ENCODE measurements around the gene UBE4B.
"Not testable (repeated sequence)": the region's sequence is repeated elsewhere in the genome, so short reads cannot be mapped to it uniquely, and the experiment has no call there.

The UBE4B gene

DNA sequence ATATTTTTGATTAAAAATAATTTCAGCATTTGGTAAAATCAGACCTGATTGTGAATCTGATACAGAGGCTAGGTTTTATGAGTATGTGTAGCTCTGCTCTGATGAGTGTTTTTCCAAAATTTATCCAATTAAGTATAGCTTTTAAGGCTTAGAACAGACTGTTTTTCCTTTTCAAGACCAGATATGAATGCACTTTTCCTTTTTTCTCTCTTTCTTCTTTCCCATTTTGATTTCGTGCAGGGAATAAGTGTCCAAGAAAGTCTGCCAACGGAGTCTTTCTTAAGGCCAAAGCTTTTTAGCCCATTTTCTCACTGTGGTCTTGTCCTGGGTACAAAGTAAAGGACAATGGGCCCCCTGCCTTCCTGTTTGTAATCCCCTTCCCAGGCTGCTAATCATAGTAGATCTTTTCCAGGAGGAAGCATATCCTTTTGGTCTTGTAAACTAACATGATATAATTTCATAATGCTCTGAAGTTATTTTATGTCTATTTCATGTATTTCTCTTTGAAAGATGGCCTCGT is 180.5 kb downstream of the UBE4B start:
- DNase-seq: no peak

DNA sequence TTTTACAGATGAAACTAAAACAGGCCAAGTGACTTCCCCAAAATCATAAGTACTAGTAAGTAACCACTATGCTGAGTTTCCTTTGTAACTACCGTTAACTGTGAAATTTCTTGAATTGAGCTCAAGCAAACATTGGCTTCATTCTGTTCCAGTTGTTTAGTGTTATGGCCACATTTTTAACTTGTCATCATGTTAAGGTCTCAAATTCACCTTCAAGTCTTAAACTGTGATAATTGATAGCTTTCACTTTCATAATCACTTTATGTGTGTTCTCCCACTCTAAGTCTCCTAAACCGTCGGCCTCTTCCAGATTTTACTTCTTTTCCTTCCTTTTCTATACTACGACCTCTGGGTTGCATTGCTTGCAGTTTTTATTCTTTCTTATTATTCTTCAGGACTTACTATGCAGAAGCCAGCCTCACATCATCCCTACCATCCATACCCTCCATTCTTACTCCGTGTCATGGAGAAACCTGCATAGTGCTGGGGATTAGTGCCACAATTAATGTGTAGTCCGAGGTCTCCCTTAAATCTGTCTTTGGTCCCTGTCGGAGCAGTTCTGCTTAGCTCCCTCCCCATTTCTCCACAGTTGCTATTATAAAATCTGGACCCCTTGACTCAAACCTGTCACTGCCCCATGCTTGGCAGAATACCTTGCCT is 183.5 kb downstream of the UBE4B start:
- DNase-seq: no peak

DNA sequence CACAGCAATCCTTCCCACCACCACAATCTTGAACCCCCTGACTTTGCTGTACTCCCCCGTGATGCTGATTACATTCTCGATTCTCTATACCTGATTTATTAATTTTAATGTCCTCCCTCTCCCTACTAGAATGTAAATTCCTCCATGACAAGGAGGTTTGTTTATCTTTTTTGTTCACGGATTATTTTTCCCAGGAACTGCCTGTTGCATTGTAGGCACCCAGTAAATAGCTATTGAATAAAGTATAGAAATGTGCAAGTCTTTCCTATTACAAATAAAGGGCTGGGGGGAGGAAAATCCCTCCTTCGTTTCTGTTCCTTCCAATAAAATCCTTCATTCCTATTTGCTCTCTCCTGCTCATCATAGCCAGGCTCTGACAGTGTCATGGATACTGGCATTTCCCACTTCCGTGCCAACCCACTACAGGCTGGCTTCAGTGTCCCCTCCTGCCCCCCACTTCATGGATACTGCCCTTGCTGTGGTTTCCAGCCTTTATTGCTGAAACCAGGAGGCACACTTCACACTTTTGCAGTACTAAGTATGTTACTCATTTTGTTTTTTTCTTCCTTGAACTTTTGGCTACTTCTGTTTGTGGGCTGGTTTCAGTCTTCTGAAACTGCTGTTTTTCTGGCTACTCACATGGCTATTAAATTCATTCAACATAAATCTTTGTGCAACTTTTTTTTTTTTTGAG is 185.1 kb downstream of the UBE4B start:
- DNase-seq: no peak

DNA sequence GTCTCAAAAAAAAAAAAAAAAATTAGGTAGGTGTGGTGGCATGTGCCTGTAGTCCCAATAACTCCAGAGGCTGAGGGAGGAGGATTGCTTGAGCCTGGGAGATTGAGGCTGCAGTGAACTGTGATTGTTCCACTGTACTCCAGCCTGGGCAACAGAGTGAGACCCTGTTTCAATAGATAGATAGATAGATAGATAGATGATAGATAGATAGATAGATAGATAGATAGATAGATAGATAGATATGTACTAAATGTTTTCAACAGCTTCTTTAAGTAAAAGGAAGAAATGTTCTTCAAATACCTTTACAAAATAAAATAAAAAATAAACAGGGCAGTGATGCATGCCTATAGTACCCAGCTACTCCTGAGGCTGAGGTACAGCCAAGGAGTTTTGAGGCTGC is 187.4 kb downstream of the UBE4B start:
- DNase-seq: no peak

DNA sequence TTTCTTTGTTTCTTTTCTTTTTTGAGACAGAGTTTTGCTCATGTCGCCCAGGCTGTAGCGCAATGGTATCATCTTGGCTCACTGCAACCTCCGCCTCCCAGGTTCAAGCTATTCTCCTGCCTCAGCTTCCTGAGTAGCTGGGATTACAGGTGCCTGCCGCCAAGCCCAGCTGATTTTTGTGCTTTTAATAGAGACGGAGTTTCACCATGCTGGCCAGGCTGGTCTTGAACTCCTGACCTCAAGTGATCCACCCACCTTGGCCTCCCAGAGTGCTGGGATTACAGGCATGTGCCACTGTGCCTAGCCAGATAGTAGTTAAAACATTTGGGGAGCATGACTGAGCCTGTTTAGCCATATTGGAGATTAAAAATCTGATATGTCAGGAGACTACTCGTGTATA is 187.9 kb downstream of the UBE4B start:
- DNase-seq: not testable (repeated sequence)

DNA sequence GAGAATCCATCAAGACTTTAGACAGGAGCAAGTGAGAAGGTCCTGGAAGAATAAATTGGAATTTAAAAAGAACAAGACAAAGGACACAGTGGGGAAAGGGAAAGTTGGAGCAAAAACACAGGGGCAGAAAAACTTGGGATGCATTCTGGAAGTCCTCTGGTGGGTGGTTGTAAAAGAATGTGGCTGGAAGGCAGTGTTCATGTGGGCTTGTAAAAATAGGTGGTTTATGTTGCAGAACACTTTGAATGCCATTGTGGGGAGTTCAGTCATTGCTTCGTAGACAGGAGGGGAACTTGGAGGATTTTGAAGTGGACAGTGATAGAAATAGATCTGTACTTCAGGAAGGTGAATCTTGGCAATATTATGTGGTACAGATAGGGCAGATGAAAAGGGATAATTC is 192.8 kb downstream of the UBE4B start:
- no peak for DNase-seq

DNA sequence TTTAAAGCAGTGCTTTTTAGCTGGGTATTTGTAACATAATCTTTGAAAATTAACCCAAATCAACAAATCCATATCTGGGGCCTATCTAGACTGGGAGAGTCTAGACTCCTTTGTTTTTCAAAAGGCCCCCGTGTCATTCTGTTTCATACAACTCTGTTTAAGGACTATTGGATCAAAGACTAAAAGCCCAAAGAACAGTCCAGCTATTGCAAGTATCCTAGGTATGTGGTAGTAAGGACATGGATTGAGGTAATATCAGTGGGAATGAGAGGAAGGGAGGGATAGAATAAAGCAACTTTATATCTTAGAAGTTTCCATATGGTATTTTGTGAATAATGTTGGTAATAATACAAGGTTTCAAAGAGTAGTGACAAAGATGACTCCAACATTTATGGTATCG is 195.8 kb downstream of the UBE4B start:
- DNase-seq: no peak

DNA sequence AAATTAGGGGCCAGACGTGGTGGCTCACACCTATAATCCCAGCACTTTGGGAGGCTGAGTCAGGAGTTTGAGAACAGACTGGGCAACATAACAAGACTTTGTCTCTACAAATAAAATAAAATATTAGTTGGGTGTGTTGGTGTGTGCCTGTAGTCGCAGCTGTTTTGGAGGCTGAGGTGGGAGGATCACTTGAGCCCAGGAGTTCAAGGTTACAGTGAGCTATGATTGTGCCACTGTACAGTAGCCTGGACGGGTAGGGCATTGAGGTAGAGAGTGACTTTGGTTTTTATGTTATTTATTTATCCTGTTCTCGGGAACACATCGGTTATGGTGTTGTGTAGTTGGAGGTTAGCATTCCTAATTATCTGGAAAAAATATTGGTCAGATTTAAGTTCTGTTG is 197.1 kb downstream of the UBE4B start:
- no peak for DNase-seq

Measured in NK-92 treated with Interleukin-12 subunit alpha and Interleukin-12 subunit beta, amount 100 ng/mL, for 24 hours (cell line).